Breast epithelium (tissue), 3 donors: ENCODE measurements around the gene PASK.

ENCODE experiments used
- CTCF ChIP-seq, 3 donors: fragments of 450-650 bp; IDR thresholded peaks; one replicate each; pipeline ENCODE4 v1.5.1; 2016 to 2017; ENCODE audit warnings: antibody characterized with exemption in 3 of 3, mild to moderate bottlenecking in 3 of 3, moderate library complexity in 3 of 3
- POLR2A ChIP-seq: fragments of 450-650 bp; IDR thresholded peaks from one replicate; pipeline ENCODE4 v1.6.1; 2016; ENCODE audit warnings: antibody characterized with exemption, mild to moderate bottlenecking, moderate library complexity
- POLR2AphosphoS5 ChIP-seq, 3 donors: sonication (generic); formaldehyde crosslinking; IDR thresholded peaks; one replicate each; pipeline ENCODE4 v1.6.1; 2017; ENCODE audit warnings: antibody characterized with exemption in 3 of 3

- no peak for TF ChIP-seq CTCF (IDR thresholded peaks at IDR 0.05)
- TF ChIP-seq POLR2AphosphoS5 (IDR thresholded peaks at IDR 0.05), result no peak
- TF ChIP-seq POLR2A, result no peak
These were observed 9.5 kb downstream of the PASK start for GRCh38 chr2:241139531-241140444.
